Testis (tissue), 2 donors: Measurements from ENCODE around the gene ARHGDIA.

Experiments
- POLR2A ChIP-seq: fragments of 450-650 bp; IDR thresholded peaks from one replicate; pipeline ENCODE4 v1.6.1; 2017; ENCODE audit warnings: antibody characterized with exemption, mild to moderate bottlenecking, moderate library complexity
- TF ChIP-seq, protein P1 (sequence below), 3 experiments: fragments of 450-650 bp in 2 of 3; fragments of 200-600 bp in 1 of 3; sonication (generic) in 1 of 3; IDR thresholded peaks; one replicate each; pipeline ENCODE4 v1.5.1; 2016 to 2019; ENCODE audit warnings: antibody characterized with exemption in 3 of 3, mild to moderate bottlenecking in 2 of 3, moderate library complexity in 1 of 3

DNA sequence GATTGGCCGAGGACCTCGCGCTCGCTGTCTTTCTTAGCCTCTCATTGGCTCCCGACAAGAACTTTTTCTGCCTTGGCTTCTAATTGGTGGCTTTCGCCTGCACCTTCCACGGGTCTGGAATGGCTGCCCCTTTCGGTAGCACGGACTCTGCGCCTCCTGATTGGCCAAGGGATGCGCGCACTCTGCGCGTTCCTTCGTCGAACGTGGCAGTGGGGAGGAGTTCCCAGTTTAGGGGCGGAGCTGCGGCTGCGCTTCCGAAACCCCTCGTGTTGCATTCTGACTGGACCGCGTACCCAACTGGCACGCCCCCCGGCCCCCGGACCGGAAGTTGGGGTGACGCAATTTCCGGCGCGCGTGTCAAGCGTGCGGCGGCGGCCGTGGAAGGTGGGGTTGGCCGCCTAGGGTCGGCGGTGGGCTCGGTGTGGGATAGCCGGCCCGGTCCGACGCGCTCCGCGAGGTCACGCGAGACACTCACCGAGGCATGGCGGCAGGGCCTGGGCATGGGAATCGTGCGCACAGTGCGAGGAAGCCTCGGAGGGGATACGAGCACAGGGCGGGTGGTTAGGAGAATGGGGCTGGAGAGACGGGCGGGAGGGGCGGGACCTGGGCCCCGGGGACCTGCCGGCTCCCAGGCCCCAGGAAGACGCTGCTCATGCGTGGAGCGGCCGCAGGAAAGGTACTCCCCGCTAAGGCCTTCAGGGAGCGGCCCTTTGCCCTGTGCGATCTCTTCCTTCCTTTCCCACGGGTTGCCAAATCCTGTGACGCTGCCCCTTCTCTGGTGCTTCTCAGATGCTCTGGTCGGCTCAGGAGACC is 10.2 kb downstream of the ARHGDIA start:
- TF ChIP-seq POLR2A = peak; percentile 96
- TF ChIP-seq, protein P1, sequence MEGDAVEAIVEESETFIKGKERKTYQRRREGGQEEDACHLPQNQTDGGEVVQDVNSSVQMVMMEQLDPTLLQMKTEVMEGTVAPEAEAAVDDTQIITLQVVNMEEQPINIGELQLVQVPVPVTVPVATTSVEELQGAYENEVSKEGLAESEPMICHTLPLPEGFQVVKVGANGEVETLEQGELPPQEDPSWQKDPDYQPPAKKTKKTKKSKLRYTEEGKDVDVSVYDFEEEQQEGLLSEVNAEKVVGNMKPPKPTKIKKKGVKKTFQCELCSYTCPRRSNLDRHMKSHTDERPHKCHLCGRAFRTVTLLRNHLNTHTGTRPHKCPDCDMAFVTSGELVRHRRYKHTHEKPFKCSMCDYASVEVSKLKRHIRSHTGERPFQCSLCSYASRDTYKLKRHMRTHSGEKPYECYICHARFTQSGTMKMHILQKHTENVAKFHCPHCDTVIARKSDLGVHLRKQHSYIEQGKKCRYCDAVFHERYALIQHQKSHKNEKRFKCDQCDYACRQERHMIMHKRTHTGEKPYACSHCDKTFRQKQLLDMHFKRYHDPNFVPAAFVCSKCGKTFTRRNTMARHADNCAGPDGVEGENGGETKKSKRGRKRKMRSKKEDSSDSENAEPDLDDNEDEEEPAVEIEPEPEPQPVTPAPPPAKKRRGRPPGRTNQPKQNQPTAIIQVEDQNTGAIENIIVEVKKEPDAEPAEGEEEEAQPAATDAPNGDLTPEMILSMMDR (IDR thresholded peaks at IDR 0.05) = peak in 2 of 3 experiments; percentile 5 to 39
